Measurements from ENCODE around the gene LAMTOR4.

The LAMTOR4 gene

DNA sequence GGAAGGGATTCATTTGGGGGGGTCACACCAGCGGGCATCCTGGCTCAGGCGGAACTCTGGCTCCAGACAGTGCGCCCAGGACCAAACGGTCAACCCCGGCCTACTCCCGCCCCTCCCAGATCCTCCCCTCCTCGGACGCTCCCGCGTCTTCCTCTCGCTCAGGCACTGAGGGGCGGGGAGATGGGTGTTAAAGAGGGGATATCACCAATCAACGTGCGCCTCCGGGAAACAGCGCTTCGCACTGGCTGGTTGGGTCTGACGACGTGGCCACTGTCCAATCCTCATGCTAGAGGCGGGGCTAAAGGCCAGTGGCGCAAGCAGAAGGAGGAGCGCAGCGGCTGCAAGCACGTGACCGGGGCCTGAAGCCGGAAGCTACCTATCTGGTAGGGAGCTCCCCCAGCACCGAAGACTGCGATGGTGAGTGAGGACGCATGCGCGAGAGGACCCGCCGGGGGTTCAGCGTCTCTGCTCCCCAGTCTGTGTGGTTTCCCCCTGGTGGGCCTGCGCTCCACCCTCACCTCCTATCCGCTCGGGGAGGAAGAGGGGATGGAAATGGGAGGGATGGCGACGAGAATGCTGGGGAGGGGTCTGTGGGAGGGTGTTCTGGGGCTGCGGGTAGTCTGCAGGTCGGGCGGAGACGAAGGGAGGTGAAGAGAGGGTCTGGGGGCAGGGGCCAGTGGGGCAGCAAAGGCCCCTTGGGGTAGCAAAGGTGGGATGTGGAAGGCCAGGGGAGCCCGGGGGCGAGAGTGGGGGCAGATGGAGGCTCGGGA lies at the start of gene LAMTOR4:
LAMTOR4 (plus strand) TSS at position 360 of the 770 bp plus-strand sequence; CDS start at position 415, 55 bp downstream.
- in situ Hi-C loops (cut with HindIII; ENCODE audit: low sequenced_read_pairs), result no loop called here

DNA sequence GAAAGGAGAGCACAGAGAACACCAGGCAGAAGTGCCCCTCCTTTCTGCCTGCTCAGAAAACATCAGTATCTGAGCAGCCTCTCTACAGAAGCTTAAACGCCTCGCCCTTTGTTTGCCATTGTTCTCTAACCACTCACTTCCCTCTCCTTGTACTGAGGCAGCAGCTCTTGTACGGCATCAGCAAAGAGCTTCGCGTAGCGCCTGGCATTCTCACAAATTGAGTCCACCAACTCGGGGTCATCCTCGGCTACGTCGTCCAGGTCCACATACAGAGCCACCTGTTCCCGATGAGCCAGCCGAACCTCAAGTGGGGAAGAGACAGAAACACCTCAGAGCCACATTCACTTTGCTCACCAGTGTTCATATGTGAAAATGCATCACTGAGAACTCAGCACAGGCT lies 49.3 kb upstream of the LAMTOR4 start:
- in situ Hi-C loops (cut with HindIII; ENCODE audit: low sequenced_read_pairs), result no loop called here

DNA sequence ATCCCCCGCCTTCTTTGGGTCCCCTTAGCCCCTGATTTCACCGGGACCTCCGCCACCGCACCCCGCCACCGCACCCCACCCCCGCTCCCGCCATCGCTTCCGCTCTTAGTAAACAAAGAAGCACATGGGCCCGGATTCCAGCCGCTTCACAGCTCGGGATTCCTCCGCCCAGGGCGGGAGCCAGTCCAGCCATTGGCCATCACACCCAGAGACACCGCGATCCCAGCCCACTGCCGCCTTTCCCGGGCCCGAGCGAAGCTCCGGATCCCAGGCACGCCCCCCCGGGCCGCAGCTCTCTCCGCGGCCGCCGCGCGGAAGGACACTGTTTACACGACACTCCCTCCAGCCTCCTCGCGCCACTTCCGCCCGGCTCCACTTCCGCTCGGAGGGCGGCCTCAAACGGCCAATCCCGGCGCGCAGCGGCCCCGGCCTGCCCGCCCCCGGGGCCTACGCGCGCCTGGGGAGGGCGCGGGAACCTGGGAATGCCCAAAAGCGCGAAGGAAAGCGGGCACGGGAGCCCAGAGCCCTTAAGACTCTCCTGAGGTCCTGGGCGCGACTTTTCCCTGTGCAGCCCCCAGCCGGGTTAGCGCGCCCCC lies 48.2 kb upstream of the LAMTOR4 start:
- in situ Hi-C loops (cut with HindIII; ENCODE audit: low sequenced_read_pairs), result no loop called here

DNA sequence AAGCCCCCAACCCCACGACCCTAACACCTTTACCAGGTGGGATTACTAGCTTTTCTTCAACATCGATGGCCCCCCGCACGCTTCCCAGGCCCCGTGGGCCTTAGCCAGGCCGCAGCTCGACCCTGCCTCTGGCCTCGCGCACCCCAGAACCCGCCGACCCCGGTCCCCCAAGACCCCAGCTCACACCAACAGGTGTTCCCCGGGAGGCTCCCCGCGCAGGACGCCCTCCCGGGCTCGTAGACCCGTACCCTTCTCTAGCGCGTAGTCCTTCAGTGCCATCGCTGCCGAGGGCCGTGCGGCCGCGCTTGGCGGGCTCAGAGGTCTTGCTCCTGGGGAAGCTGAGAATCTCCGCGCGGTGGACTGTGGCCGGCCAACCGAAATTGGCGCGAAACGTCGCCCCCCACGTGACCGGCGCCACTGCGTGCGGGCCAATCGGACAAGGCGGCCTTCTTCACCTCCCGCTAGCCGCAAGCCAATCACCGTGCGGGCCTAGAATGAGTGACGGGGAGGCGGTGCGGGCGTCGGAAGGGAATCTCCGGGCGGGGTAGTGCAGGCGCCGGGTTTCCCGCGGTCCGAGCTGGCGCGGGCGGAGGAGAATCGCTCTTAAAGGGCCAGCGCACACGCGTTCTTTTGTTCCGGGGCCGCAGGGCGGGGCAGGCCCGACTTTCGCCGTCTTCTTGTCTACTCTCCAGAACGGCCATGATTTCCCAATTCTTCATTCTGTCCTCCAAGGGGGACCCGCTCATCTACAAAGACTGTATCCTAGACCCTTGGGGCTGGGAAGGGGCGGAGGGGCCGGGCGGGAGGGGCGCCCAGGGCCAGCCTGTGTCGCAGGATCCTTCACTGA lies 47.5 kb upstream of the LAMTOR4 start, which contains the start of the genes AP4M1 and MCM7:
AP4M1 (plus strand) TSS at position 628 of the 847 bp plus-strand sequence; CDS start at position 700, 72 bp downstream.
MCM7 (minus strand) TSS at position 382 of the 847 bp plus-strand sequence; CDS start at position 279, 103 bp downstream.
- in situ Hi-C loops (cut with HindIII; ENCODE audit: low sequenced_read_pairs), result no loop called here

DNA sequence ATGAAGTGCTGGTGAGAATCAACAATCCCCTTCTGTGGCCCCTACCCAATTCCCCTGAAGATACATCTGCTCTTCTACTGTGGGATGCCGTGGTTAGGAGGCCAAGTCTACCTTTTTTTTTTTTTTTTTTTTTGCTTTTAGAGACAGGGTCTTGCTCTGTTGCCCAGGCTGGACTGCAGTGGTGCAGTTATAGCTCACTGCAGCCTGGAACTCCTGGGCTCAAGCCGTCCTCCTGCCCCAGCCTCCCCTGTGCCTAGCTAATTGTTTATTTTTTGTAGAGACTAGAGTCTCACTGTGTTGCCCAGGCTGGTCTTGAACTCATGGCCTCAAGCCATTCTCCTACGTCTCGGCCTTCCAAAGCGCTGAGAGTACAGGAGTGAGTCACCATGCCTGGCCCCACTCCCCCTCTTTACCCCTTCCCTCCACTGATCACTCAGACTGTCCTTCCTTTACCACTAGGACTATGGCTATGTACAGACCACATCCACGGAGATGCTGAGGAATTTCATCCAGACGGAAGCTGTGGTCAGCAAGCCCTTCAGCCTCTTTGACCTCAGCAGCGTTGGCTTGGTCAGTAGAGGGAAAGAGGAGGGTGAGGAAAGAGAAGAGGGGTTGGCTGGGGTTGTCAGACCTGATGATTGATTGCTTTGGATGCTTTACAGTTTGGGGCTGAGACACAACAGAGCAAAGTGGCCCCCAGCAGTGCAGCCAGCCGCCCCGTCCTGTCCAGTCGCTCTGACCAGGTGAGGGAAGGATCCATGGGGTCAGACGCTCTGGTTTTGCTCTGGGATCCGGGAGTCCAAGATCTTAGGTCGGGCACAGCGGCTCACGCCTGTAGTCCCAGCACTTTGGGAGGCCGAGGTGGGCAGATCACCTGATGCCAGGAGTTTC lies 45.5 kb upstream of the LAMTOR4 start:
- in situ Hi-C loops (cut with HindIII; ENCODE audit: low sequenced_read_pairs), result no loop called here

DNA sequence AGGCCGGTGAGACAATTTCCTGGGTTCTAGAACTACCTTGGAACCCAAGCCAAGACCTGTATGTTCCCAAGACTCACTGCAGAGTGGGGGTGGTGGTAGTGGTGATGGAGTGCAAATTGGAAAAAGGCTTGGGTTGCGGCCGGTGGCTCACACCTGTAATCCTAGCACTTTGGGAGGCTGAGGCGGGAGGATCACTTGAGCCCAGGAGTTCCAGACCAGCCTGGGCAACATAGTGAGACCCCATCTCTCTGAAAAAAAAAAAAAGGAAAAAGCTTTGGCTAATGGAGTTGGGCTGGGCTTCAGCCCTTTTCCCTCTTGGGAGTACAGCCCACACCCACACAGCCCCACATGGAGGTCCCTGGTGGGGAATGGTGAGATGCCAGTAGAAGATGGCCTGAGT lies 43.2 kb upstream of the LAMTOR4 start:
- in situ Hi-C loops (cut with HindIII; ENCODE audit: low sequenced_read_pairs), result no loop called here

DNA sequence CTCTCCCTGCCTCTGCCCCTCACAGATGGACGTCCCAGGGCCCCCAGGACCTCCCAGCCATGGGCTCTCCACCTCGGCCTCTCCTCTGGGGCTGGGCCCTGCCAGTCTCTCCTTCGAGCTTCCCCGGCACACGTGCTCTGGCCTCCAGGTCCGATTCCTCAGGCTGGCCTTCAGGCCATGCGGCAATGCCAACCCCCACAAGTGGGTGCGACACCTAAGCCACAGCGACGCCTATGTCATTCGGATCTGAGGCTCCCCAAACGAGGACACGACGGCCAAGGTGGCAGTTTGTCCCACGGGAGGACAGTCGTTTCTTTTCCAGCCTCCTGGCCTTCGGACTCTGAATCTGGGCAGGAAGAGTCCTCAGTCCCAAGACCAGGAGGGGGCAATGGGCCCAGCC lies 42.1 kb upstream of the LAMTOR4 start:
- in situ Hi-C loops (cut with HindIII; ENCODE audit: low sequenced_read_pairs), result no loop called here

DNA sequence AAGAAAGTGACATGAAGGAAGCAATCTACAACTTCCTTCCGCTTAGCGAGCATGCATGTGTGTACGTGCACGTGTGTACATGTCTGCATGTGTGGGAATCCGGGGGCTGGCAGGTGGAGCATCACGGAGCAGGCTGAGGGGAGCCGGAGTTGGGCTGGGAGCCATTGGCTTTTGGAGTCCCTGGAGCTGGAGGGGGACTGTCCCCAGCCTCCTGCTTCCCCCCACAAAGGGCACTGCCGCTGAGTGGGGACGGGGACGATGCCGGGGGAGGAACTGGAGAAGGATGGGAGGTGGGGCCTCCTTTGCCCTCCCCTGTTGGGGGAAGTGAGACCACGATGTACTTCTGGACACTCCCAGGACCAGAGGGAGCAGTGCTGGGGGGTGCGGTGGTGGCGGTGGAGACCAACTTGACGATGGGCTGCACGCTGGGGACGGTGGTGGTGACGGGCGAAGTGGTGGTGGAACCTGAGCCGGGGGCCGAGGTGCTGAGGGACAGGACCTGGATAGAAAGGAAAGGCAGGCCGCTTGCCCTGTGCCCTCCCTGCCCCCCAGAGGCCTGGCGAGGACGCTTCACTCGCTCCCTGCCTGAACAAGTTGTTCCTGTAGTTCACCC lies 41.5 kb upstream of the LAMTOR4 start:
- in situ Hi-C loops (cut with HindIII; ENCODE audit: low sequenced_read_pairs), result no loop called here

DNA sequence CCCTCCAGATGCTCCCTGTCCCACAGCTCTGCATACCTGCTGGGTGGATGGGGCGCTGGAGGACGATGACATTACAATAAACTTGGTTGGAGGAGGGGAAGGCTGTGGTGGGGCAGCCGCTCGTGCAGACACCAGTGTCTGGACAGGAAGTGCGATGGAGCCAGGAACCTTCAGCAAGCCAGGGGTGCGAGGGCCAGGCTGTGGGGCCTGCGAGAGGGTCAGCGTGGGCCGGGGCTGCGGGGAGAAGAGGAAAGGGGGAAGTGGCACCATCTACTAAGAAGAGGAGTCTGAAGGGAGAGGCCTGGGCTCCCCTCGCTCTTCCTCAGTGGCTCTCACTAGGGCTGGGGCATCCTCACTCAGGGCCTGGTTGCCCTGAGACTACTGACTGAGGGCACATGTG lies 40.8 kb upstream of the LAMTOR4 start:
- in situ Hi-C loops (cut with HindIII; ENCODE audit: low sequenced_read_pairs), result no loop called here

DNA sequence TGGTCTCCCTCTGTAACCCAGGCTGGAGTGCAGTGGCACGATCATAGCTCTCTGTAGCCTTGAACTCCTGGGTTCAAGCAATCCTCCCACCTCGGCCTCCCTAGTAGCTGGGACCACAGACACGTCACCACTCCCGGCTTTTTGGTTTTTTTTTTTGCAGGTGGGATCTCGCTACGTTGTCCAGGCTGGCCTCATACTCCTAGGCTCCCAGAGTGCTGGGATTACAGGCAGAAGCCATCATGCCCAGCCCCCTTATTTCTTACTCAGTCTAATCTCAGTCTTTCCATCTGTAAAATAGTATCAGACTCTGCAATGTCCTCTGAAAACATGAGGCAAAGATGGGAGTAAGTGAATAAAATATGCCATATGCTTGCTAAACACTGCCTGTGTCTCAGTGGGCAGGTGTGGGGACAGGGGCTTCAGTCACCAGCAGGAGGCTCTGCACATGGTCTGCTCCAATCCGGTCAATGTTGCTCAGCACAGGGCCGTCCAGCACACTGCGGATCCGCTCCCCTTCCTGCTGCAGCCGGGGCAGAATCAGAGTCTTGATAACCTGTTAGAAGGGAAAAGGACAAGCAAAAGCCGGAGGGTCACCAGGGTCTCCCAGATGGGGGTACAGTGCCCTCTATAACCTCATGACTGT lies 39.1 kb upstream of the LAMTOR4 start:
- in situ Hi-C loops (cut with HindIII; ENCODE audit: low sequenced_read_pairs), result no loop called here

DNA sequence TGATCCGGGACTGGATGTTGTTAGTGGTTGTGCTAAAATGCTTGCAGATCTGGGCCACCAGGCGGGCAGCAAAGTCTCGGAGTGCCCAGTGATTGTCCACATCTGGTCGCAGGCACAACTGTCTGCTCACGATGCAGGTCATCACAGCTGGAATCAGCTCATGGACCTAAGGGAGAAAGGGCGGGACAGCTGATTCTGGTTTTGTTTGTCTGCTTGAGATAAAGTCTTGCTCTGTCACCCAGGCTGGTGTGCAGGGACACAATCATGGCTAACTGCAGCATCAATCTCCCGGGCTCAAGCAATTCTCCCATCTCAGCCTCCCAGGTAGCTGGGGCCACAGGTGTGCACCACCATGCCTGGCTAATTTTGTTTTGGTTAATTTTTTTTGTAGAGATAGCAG lies 37.6 kb upstream of the LAMTOR4 start:
- in situ Hi-C loops (cut with HindIII; ENCODE audit: low sequenced_read_pairs), result no loop called here

DNA sequence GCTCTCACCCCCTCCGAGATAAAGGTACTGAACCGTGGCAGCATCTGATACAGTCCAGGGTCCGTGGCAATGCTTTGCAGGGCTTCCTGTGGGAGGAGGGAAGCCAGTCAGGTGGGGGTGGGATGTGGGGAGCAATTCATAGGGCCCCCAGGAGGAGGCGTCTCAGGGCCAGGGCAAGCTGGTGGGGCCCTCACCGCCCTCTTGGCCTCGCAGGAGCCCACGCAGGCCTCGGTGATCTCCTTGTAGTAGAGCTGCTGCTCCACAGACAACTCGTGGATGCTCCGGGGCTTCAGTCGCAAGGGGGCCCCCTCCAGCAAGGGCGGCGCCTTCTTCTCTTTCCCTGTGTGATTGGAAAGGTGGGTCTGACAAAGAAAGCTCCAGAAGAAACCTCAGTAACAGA lies 36.8 kb upstream of the LAMTOR4 start:
- in situ Hi-C loops (cut with HindIII; ENCODE audit: low sequenced_read_pairs), result no loop called here

DNA sequence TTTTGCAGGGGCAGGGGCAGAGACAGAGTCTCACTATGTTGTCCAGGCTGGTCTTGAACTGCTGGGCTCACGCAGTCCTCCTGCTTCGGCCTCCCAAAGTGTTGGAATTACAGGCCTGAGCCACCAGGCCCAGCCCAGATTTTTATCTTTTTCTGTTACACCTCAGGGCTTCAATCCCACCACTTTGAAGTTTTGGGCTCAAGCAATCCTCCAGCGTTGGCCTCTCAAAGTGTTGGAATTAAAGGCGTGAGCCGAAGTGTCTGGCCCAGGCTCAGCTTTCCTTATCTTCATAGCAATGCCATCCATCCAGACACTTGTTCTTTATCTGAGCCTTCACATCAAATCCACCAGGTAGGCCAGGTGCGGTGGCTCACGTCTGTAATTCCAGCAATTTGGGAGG lies 33.7 kb upstream of the LAMTOR4 start:
- in situ Hi-C loops (cut with HindIII; ENCODE audit: low sequenced_read_pairs), result no loop called here

DNA sequence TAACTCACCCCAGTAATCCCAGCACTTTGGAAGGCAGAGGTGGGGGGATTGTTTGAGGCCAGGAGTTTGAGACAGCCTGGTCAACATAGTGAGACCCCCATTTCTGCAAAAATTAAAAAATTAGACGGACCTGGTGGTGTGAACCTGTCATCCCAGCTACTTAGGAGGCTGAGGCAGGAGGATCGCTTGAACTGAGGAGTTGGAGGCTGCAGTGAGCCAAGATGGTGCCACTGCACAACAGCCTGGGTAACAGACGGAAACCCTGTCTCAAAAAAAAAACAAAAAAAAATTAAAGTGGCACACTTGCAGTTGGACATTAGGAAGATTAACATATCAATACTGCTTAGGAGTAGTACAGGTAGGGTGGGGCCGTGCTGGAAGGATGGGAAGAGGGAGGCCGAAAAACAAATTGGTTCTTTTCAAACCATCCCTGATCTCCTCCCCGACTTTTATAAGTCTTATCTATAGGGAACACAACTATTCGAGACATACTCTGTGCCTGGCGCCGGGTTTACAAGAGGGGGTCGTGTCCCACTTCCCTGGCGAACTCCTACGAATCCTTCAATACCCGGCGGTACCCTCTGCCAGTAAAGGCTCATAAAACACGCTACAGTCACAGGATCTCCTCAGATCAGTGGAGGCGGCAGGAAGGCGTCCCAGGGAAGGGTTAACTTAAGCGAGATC lies 30.2 kb upstream of the LAMTOR4 start:
- in situ Hi-C loops (cut with HindIII; ENCODE audit: low sequenced_read_pairs), result no loop called here

DNA sequence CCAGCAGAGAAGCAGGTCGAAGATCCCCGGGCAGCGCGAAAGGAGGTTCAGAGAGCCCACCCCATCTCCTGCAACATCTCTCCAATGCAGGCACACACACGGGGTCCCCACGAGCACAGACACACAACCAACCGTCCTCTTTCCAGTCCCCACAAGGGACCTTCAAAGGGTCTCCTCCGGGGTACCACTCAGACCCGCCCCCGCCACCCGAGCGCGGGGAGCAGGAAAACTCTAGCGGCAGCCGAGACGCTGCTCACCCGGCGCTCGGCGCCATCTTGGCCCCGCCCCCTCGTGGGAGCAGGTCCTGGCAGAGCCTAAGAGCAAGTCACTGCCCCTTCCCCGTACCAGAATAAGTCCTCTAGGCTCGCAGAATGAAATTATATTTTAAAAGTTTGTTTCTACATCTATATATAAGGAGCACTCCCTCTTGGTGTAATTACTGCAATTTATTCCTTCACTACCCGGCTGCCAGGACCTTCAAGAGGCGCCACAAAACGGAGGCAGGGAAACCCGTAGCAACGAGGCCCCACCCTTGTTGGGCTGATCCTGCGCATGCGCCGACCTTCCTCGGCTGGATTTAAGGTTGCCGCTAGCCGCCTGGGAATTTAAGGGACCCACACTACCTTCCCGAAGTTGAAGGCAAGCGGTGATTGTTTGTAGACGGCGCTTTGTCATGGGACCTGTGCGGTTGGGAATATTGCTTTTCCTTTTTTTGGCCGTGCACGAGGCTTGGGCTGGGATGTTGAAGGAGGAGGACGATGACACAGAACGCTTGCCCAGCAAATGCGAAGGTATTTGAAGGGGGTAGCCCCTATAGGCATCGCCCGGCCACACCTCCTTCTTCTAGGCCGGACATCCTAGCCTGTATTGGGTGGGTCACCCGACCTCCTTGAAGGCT lies 29.4 kb upstream of the LAMTOR4 start, which contains the start of the genes CNPY4 and TAF6:
CNPY4 (plus strand) TSS at position 563 of the 898 bp plus-strand sequence; CDS start at position 674, 111 bp downstream.
TAF6 (minus strand) TSS at position 287 of the 898 bp plus-strand sequence. CDS start 5,149 bp downstream, outside the sequence.
- in situ Hi-C loops (cut with HindIII; ENCODE audit: low sequenced_read_pairs), result no loop called here

DNA sequence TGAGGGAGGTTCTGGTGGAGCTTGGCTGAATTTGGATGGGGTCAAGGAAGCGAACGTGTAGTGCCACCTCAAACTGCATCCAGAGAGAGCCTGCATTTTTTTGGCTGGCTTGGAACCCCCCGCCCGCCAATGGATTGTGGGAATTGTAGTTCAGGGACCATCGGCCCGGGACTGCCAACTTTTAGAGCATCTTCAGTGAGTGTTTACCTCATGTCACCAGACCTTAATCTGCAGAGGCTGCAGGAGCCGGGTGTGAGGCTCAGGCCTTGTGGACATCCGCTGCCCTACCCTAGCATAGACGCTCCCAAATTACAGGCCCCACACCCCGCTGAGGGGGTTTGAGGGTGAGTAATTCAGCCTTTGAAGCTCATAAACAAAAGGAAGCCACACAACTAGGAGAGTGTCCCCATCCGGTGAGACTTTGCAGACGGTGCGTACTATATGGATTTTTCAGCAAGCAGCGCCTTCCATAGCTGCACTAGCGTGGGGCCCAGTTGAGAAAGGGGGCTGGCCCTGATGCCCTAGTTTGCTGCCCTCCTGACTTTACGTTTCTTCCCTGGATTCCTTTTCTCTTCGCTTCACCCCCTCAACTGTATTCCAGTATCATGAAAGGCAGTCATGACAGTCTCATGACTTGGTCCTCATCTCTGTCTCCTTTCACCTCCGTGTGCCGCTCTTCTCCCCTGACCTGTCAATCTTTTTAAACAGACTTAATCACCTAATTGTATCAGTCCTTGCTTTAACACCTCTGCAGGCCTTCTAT lies 28.6 kb upstream of the LAMTOR4 start:
- in situ Hi-C loops (cut with HindIII; ENCODE audit: low sequenced_read_pairs), result no loop called here

DNA sequence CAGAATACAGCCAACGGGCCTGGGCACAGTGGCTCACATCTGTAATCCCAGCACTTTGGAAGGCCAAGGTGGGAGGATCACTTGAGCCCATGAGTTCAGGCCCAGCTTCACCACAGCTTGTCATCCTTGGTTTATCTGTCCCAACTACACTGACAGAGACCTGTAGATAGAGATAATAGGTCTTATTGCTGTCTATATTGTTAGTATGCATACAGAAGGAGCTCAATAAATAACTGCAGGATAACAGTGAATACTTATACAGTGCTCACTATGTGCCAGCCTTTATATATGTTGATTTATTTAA lies 28.0 kb upstream of the LAMTOR4 start:
- in situ Hi-C loops (cut with HindIII; ENCODE audit: low sequenced_read_pairs), result no loop called here
